Stimulated activated CD4-positive, alpha-beta T cell treated with anti-CD3 and anti-CD28 coated beads, TNF-alpha, amount 100 ng/mL, for 4 hours (primary cell): Measurements from ENCODE around the gene PTPRT.

Source experiments
- DNase-seq, 3 experiments: peaks; one replicate each; pipeline ENCODE4 v3.0.0-alpha.2; 2020; ENCODE audit warnings: low read depth in 3 of 3

The PTPRT gene

GRCh38 chr20:43119720-43120119 lies 70.0 kb downstream of the PTPRT start:
- no peak for DNase-seq

- no peak for DNase-seq
These were observed 87.3 kb downstream of the PTPRT start for GRCh38 chr20:43102394-43102793.

GRCh38 chr20:43096931-43097260 lies 92.8 kb downstream of the PTPRT start:
- DNase-seq = no peak

DNA sequence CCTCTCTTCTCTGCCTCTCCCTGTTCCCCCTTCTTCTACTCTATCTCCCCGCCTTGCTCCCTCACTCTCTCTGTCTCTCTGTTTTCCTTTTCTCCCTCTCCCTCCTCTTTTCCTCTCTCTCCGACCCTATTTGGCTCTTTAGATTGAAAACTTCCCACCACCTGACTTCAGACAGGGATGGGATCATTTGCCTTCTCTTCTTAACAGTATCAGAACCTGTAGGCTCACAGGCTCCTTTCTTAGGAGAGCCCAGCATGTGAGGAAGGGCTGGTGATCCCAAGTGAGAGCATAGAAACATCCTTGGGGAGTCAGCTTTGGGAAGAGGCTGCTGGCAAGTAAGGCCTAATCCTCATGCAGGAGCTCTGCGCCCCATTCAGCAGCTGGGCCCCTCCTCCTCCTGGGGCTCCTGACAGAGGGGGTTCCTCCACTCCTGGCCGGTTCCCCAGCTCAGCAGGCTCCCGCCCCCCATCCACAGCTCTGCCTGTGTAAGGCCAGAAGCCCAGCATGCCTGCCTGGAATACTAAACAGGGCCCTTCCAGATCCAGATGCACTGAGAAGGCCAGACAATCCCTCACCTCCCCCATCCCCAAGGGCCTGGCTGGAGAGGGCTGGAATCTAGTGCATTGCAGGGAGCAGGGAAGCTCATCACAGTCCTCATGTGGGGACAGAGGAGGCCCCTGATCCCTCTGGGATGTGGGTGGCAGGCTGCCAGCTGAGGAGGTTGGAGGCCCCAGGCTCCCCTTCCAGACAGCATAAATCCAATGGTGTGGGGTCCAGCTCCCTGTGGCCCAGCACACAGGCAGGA lies 93.4 kb downstream of the PTPRT start:
- DNase-seq = no peak

DNA sequence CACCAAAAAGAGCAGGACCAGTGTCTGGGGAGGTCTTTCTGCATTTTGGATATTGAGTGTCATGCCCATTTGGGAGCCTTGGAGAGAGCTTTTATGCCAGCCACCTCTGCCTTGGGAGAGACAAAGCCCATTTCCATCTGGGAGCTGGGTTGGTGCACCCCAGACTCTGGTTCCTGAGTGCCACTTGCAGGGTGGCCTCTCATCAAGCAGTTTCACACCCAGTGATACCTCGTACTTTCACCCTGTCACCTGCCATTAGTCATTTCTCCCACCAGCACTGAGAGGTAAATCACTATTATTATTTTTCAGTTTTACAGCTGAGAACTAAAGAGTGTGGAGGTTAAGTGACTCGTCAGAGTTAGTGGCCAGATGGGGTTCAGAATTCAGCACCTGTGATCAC lies 94.7 kb downstream of the PTPRT start:
- no peak for DNase-seq

- no peak for DNase-seq
These were observed 97.2 kb downstream of the PTPRT start for GRCh38 chr20:43092386-43093088.

- DNase-seq = no peak
These were observed 121.2 kb downstream of the PTPRT start for GRCh38 chr20:43068482-43068881.

GRCh38 chr20:43066125-43066524 lies 123.6 kb downstream of the PTPRT start:
- DNase-seq = no peak

GRCh38 chr20:43065299-43065698 lies 124.4 kb downstream of the PTPRT start:
- no peak for DNase-seq

GRCh38 chr20:43058077-43058476 lies 131.6 kb downstream of the PTPRT start:
- DNase-seq = no peak

- no peak for DNase-seq
These were observed 132.4 kb downstream of the PTPRT start for GRCh38 chr20:43057317-43057716.

- DNase-seq = no peak
These were observed 134.4 kb downstream of the PTPRT start for GRCh38 chr20:43055181-43055884.

GRCh38 chr20:43052532-43052931 lies 137.2 kb downstream of the PTPRT start:
- no peak for DNase-seq

DNA sequence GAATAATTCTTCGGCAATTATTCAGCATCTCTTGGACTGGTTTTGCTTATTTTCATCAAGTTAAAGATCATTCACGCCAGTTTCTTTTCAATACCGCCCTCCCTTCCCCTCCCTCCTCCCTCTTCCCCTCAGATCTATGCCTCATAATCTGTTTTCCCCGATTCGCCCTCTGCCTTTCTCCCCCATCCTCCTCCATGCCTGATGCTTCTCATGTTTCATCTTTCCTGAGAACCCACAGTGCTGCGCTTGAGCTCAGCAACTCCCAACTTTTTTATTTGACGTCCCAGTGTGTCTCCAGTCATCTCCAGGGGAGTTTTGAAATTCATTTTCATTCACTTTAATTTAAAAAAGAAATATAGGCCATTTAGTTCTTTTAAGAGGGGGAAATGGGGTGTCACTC lies 142.7 kb downstream of the PTPRT start:
- DNase-seq = no peak

GRCh38 chr20:43043887-43044286 lies 145.8 kb downstream of the PTPRT start:
- DNase-seq = no peak

- no peak for DNase-seq
These were observed 149.3 kb downstream of the PTPRT start for GRCh38 chr20:43040427-43040826.

GRCh38 chr20:43037605-43038309 lies 151.9 kb downstream of the PTPRT start:
- no peak for DNase-seq

GRCh38 chr20:43034981-43035724 lies 154.6 kb downstream of the PTPRT start:
- DNase-seq = no peak

DNA sequence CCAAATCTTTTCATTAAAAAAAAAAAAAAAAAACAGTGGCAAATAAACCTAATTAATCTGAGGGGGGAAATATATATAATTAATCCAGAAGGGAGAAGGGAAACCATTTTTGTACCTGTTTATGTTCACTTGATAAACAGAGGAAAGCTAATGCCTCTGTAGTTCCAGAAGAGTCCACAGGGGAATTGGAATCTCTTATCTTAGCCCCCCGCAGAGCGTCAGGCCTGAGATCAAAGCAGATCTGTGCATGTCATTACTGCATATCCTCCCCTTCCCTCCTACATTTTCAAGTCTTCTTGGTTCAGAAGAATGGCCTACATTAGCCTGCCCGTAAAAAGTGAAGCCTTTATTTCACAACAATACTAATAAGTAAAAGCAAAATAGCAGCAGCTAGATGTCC lies 157.2 kb downstream of the PTPRT start:
- no peak for DNase-seq

DNA sequence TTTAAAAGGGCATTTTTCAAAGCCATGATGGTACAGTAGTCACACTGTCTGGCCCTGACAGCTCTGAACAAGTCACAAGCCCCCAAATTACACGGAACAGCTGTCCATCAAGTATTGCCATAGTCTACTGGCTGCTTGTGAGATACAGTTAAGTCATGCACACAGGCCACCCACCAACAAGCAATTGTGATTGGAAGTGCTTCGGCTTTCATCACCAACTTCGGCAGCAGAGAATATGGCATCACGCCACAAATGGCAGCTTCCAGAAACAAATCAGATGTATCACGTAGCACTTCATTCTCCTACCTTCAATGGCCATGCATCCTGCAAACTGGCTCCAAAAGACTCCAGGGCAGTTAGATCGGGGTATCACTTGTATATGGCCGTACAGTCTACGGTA lies 160.5 kb downstream of the PTPRT start:
- no peak for DNase-seq

- DNase-seq = no peak
These were observed 161.2 kb downstream of the PTPRT start for GRCh38 chr20:43028470-43028869.

- no peak for DNase-seq
These were observed 165.9 kb downstream of the PTPRT start for GRCh38 chr20:43023836-43024235.
